Measurements from ENCODE around the gene DBNDD2. TPM values are rescaled to one million over a fixed set of nuclear protein-coding genes. Genes with fewer than 3 reads are reported as not detected.

The DBNDD2 gene
- total RNA-seq, 4 donors from 2014 or later, result 53.2 to 115 (median 72.5) TPM

DNA sequence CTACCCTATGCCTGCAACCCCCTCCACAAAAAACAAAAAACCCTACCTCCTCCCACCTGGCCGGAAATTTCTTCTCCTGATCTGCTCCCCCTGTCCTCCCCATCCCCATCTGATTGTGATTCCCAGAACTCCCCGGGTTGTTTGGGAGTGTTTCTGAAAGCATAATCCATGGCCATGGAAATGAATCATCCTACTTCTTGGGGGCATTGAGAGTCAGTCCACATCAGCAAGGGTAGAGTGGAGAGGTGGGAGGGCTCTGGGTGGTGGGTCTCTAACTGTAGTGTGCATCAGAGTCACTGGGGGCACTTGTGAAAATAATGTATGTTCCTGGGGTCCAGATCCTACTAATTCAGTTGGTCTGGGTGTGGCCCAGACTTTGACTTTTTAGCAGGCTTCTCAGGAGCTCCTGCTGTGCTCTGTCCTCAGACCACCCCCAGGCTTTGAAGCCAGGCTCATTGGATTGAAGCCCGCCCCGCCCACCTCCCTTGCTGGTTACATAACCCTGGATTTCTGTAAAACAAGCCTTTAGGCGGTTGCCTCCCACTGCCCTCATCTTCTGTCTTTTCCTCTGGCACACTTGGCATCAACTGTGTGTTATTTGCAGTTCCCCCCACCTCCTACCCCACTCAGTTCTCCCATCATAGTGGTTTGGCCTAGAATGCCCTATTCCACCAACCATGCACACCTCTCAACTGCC is 18.4 kb downstream of the DBNDD2 start:
- no peak for DNase-seq (ENCODE audit: low spot score in 2 of 2)
- no peak overlapping the region for H3K4me3 ChIP-seq (ENCODE audit: low read depth, poor library complexity, severe bottlenecking)
- no peak for TF ChIP-seq POLR2A (IDR thresholded peaks at IDR 0.05)
- intact Hi-C loops (cut with DNase I; ENCODE audit: low total_unique reads), result no loop called here
- 67 to 68% methylated on average over 5 of the region's 5 CpGs for WGBS, 2 donors

DNA sequence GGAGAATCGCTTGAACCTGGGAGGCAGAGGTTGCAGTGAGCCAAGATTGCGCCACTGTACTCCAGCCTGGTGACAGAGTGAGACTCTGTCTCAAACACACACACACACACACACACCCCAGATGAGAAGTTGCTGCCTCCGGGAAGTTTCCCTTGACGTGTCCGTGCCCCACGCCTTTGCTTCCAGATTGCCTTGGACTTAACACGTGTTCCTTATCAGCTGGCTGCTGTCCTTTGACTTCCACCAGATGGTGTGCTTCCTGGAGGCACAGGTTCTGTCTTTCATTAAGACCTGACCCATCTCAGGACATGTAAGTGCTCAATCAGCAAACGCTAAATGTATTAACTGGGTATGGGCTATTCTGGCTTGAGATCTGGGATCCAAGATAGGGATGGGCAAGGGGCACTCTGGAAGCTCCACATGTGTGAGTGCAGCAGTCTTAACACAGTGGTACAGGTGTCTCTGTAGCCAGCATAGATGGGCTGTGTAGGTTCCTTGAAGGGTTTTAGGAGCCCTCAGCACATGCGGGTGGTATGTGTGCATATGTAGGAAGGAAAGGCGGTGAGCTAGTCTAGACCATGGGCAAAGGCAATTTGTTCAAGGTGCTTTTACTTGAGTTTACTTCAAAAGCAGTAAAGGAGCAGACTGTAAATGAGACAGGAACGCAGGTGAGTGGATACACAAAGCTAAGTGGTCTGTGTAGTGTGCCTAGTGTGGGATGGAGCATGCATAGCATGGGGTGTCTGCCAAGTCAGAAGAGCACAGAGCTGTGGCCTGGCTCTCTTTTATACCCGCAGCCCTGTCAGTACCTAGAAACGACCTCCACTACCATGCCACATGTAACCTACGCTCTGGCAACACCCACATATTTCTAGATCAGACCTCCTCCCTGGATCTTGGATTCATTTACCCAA is 19.4 kb downstream of the DBNDD2 start:
- DNase-seq (ENCODE audit: low spot score in 2 of 2), result no peak
- no peak for TF ChIP-seq POLR2A (IDR thresholded peaks at IDR 0.05)
- TF ChIP-seq, protein P1, sequence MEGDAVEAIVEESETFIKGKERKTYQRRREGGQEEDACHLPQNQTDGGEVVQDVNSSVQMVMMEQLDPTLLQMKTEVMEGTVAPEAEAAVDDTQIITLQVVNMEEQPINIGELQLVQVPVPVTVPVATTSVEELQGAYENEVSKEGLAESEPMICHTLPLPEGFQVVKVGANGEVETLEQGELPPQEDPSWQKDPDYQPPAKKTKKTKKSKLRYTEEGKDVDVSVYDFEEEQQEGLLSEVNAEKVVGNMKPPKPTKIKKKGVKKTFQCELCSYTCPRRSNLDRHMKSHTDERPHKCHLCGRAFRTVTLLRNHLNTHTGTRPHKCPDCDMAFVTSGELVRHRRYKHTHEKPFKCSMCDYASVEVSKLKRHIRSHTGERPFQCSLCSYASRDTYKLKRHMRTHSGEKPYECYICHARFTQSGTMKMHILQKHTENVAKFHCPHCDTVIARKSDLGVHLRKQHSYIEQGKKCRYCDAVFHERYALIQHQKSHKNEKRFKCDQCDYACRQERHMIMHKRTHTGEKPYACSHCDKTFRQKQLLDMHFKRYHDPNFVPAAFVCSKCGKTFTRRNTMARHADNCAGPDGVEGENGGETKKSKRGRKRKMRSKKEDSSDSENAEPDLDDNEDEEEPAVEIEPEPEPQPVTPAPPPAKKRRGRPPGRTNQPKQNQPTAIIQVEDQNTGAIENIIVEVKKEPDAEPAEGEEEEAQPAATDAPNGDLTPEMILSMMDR (IDR thresholded peaks at IDR 0.05), result no peak
- WGBS, 2 donors, result 70 to 77% methylated on average over 14 of the region's 14 CpGs
- intact Hi-C loops (cut with DNase I; ENCODE audit: low total_unique reads), result no loop called here
- no peak overlapping the region for H3K4me3 ChIP-seq (ENCODE audit: low read depth, poor library complexity, severe bottlenecking)

DNA sequence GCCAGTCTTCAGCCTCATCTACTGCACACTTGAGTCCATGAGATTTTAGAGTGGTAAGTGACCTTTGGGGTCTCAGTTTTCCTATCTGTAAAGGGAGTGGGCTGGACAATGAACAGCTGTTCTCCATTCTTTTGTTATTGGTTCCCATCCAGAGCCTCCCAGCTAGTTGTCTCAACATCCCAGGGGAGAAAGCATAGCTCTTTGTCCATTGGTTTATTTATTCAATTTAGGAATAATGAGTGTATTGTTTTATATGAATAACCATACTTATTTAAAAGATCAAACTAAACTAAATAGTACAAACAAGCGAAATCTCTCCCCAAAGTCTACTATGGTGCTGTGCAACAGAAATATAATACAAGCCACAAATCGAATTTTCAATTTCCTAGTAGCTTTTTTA is 21.5 kb downstream of the DBNDD2 start:
- intact Hi-C loops (cut with DNase I; ENCODE audit: low total_unique reads), result no loop called here
- H3K4me3 ChIP-seq (ENCODE audit: low read depth, poor library complexity, severe bottlenecking), result no peak overlapping the region
- TF ChIP-seq, protein P1 (IDR thresholded peaks at IDR 0.05), result no peak
- TF ChIP-seq POLR2A (IDR thresholded peaks at IDR 0.05), result no peak
- WGBS, 2 donors, result 77 to 81% methylated on average over 2 of the region's 2 CpGs
- DNase-seq (ENCODE audit: low spot score in 2 of 2), result no peak

DNA sequence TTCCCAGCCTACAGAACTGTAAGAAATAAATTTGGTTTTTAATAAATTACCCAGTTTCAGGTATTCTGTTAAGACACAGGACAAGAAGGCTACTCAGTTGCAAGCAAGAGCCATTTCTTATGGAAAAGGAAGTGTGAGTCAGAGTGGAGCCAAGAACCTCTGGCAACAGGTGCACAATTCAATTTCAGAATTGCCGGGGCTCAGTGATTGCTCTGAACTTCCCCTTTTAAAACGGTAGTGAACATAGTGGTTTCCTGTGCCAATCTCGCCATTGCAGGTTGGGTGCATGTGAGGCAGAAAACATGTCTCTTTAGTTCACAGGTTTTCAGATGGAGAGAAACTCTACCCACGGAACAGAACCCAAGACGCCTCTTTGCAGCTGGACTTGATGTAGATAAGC is 24.2 kb downstream of the DBNDD2 start:
- intact Hi-C loops (cut with DNase I; ENCODE audit: low total_unique reads), result no loop called here
- DNase-seq (ENCODE audit: low spot score in 2 of 2), result no peak
- TF ChIP-seq, protein P1 (IDR thresholded peaks at IDR 0.05), result no peak
- TF ChIP-seq POLR2A (IDR thresholded peaks at IDR 0.05), result no peak
- no peak overlapping the region for H3K4me3 ChIP-seq (ENCODE audit: low read depth, poor library complexity, severe bottlenecking)
- 69 to 74% methylated on average over 5 of the region's 5 CpGs for WGBS, 2 donors

DNA sequence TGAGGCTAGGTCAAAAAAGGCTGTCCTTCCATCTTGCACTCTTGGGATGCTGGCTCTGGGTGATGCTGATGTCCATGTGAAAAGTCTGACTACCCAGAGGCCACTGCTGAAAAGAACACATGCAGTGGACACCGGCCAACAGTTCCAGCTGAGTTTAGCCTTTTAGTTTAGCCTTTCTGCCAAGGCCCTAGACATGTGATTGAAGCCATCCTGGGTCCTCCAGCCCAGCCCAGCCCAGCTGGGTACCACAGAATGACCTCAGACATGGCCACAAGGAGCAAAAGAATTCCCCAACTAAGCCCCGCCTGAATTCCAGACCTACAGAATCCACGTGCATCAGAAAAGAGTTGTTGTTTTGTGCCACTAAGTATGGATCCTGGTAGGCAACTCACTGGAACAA is 25.2 kb downstream of the DBNDD2 start:
- 60 to 67% methylated on average over 3 of the region's 3 CpGs for WGBS, 2 donors
- TF ChIP-seq POLR2A (IDR thresholded peaks at IDR 0.05), result no peak
- intact Hi-C loops (cut with DNase I; ENCODE audit: low total_unique reads), result no loop called here
- no peak overlapping the region for H3K4me3 ChIP-seq (ENCODE audit: low read depth, poor library complexity, severe bottlenecking)
- DNase-seq (ENCODE audit: low spot score in 2 of 2), result no peak

DNA sequence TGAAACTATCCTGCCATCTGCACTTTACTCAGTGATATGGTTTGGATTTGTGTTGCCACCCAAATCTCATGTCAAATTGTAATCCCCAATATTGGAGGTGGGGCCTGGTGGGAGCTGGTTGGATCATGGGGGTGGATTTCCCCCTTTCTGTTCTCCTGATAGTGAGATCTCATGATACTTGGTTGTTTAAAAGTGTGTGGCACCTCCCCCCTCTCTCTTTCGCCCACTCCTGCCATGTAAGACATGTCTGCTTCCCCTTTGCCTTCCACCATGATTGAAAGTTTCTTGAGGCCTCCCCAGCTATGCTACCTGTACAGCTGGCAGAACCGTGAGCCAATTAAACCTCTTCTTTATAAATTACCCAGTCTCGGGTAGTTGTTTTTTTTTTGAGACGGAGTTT is 25.9 kb downstream of the DBNDD2 start:
- no peak for TF ChIP-seq POLR2A (IDR thresholded peaks at IDR 0.05)
- TF ChIP-seq, protein P1 (IDR thresholded peaks at IDR 0.05), result no peak
- H3K4me3 ChIP-seq (ENCODE audit: low read depth, poor library complexity, severe bottlenecking), result no peak overlapping the region
- intact Hi-C loops (cut with DNase I; ENCODE audit: low total_unique reads), result no loop called here
- no peak for DNase-seq (ENCODE audit: low spot score in 2 of 2)
- 94 to 96% methylated on average over 4 of the region's 4 CpGs for WGBS, 2 donors
